GM21423 (cell line): Measurements from ENCODE around the gene MTHFD1L.
"Not testable (repeated sequence)": the region's sequence is repeated elsewhere in the genome, so short reads cannot be mapped to it uniquely, and the experiment has no call there.

Experiments
- ATAC-seq: cut with Tn5 transposase; IDR thresholded peaks from one replicate; pipeline ENCODE4 v1.9.1; 2021; ENCODE audit warnings: mild to moderate bottlenecking, moderate library complexity; ENCODE audit not compliant: unreplicated experiment

The MTHFD1L gene

GRCh38 chr6:150865406-150866146 lies at the start of gene MTHFD1L:
MTHFD1L (plus strand) TSS chr6:150865702; CDS start chr6:150865823, 121 bp downstream.
- peak; percentile 83 for ATAC-seq

- not testable (repeated sequence) for ATAC-seq
These were observed 48.9 kb upstream of the MTHFD1L start for GRCh38 chr6:150816554-150816953.

GRCh38 chr6:150822932-150823331 lies 42.6 kb upstream of the MTHFD1L start:
- ATAC-seq = no peak

- no peak for ATAC-seq
These were observed 38.7 kb upstream of the MTHFD1L start for GRCh38 chr6:150826788-150827187.

- not testable (repeated sequence) for ATAC-seq
These were observed 37.4 kb upstream of the MTHFD1L start for GRCh38 chr6:150828107-150828506.

GRCh38 chr6:150830439-150831165 lies 34.9 kb upstream of the MTHFD1L start:
- ATAC-seq = no peak

- ATAC-seq = no peak
These were observed 33.9 kb upstream of the MTHFD1L start for GRCh38 chr6:150831577-150831976.

GRCh38 chr6:150835620-150836019 lies 29.9 kb upstream of the MTHFD1L start:
- no peak for ATAC-seq

- ATAC-seq = no peak
These were observed 25.3 kb upstream of the MTHFD1L start for GRCh38 chr6:150840185-150840584.

- no peak for ATAC-seq
These were observed 24.3 kb upstream of the MTHFD1L start for GRCh38 chr6:150841189-150841588.

- ATAC-seq = no peak
These were observed 23.8 kb upstream of the MTHFD1L start for GRCh38 chr6:150841697-150842096.

GRCh38 chr6:150844371-150844770 lies 21.1 kb upstream of the MTHFD1L start:
- no peak for ATAC-seq

GRCh38 chr6:150846641-150847040 lies 18.9 kb upstream of the MTHFD1L start:
- ATAC-seq = no peak

GRCh38 chr6:150848400-150848799 lies 17.1 kb upstream of the MTHFD1L start:
- ATAC-seq = no peak

- ATAC-seq = not testable (repeated sequence)
These were observed 11.1 kb upstream of the MTHFD1L start for GRCh38 chr6:150854392-150854791.

GRCh38 chr6:150855171-150855570 lies 10.3 kb upstream of the MTHFD1L start:
- not testable (repeated sequence) for ATAC-seq

- ATAC-seq = no peak
These were observed 8.2 kb upstream of the MTHFD1L start for GRCh38 chr6:150857062-150857944.

GRCh38 chr6:150857945-150858308 lies 7.6 kb upstream of the MTHFD1L start:
- ATAC-seq = no peak

- ATAC-seq = not testable (repeated sequence)
These were observed 3.9 kb upstream of the MTHFD1L start for GRCh38 chr6:150861448-150862168.

- no peak for ATAC-seq
These were observed 2.1 kb upstream of the MTHFD1L start for GRCh38 chr6:150863213-150863928.
